BLaER1 (cell line): ENCODE data around the gene IGSF3.

Source experiments
- H3K27ac ChIP-seq: shearing (Covaris generic); formaldehyde crosslinking; 2 replicates; pipeline ENCODE4 v1.8.1; 2022
- H3K27me3 ChIP-seq: shearing (Covaris generic); formaldehyde crosslinking; 2 replicates; pipeline ENCODE4 v1.8.1; 2022
- H3K36me3 ChIP-seq: shearing (Covaris generic); formaldehyde crosslinking; 2 replicates; pipeline ENCODE4 v1.8.1; 2022
- H3K4me1 ChIP-seq: shearing (Covaris generic); formaldehyde crosslinking; 2 replicates; pipeline ENCODE4 v1.8.1; 2022
- H3K4me2 ChIP-seq: shearing (Covaris generic); formaldehyde crosslinking; 2 replicates; pipeline ENCODE4 v1.8.1; 2022
- H3K4me3 ChIP-seq: shearing (Covaris generic); formaldehyde crosslinking; 2 replicates; pipeline ENCODE4 v1.8.1; 2022
- H3K9ac ChIP-seq: shearing (Covaris generic); formaldehyde crosslinking; 2 replicates; pipeline ENCODE4 v1.8.1; 2022
- H3K9me3 ChIP-seq: shearing (Covaris generic); formaldehyde crosslinking; 2 replicates; pipeline ENCODE4 v1.8.1; 2022
- H4K20me1 ChIP-seq: shearing (Covaris generic); formaldehyde crosslinking; 2 replicates; pipeline ENCODE4 v1.8.1; 2022
- Cebpa-rat ChIP-seq: shearing (Covaris generic); IDR thresholded peaks from 2 replicates; pipeline ENCODE4 v1.8.1; 2022

The IGSF3 gene

GRCh38 chr1:116706841-116707240, 39.3 kb upstream of the IGSF3 start:
- H3K4me1 ChIP-seq: no peaks in the 10 kb centered on the region
- no peak overlapping the region for H3K4me3 ChIP-seq
- H4K20me1 ChIP-seq: no peaks in the 10 kb centered on the region
- H3K9ac ChIP-seq: no peak overlapping the region
- no peaks in the 10 kb centered on the region for H3K9me3 ChIP-seq
- no peaks in the 10 kb centered on the region for H3K27me3 ChIP-seq
- H3K27ac ChIP-seq: no peak overlapping the region
- TF ChIP-seq Cebpa-rat: no peak
- no peaks in the 10 kb centered on the region for H3K36me3 ChIP-seq
- no peak overlapping the region for H3K4me2 ChIP-seq

- Histone ChIP-seq H3K9ac (no peak overlapping the region), H3K4me3 (no peak overlapping the region), H3K36me3 (no peaks in the 10 kb centered on the region), H4K20me1 (no peaks in the 10 kb centered on the region), H3K9me3 (no peaks in the 10 kb centered on the region), H3K27me3 (no peaks in the 10 kb centered on the region), H3K27ac (no peak overlapping the region), H3K4me2 (no peak overlapping the region), H3K4me1 (no peaks in the 10 kb centered on the region)
- TF ChIP-seq Cebpa-rat: no peak
Measured at GRCh38 chr1:116706123-116706522, 38.6 kb upstream of the IGSF3 start.

GRCh38 chr1:116704278-116704677, 36.7 kb upstream of the IGSF3 start:
- Histone ChIP-seq H3K9me3 (no peaks in the 10 kb centered on the region), H3K9ac (no peak overlapping the region), H3K27ac (no peak overlapping the region), H3K4me2 (no peak overlapping the region), H3K4me3 (no peak overlapping the region), H3K27me3 (no peaks in the 10 kb centered on the region), H3K4me1 (no peaks in the 10 kb centered on the region), H3K36me3 (no peaks in the 10 kb centered on the region), H4K20me1 (no peaks in the 10 kb centered on the region)
- TF ChIP-seq Cebpa-rat: no peak

GRCh38 chr1:116699605-116700004, 32.1 kb upstream of the IGSF3 start:
- H3K27me3 ChIP-seq: no peaks in the 10 kb centered on the region
- no peak overlapping the region for H3K27ac ChIP-seq
- H4K20me1 ChIP-seq: no peaks in the 10 kb centered on the region
- H3K4me2 ChIP-seq: no peak overlapping the region
- TF ChIP-seq Cebpa-rat: no peak
- H3K9ac ChIP-seq: no peak overlapping the region
- no peaks in the 10 kb centered on the region for H3K9me3 ChIP-seq
- no peaks in the 10 kb centered on the region for H3K4me1 ChIP-seq
- H3K4me3 ChIP-seq: no peak overlapping the region
- H3K36me3 ChIP-seq: no peaks in the 10 kb centered on the region

- Histone ChIP-seq H3K9me3 (no peaks in the 10 kb centered on the region), H4K20me1 (no peaks in the 10 kb centered on the region), H3K27ac (no peak overlapping the region), H3K4me3 (no peak overlapping the region), H3K4me2 (no peak overlapping the region), H3K36me3 (no peaks in the 10 kb centered on the region), H3K9ac (no peak overlapping the region), H3K27me3 (no peaks in the 10 kb centered on the region), H3K4me1 (no peaks in the 10 kb centered on the region)
- TF ChIP-seq Cebpa-rat: no peak
Measured at GRCh38 chr1:116698244-116698595, 30.7 kb upstream of the IGSF3 start.

GRCh38 chr1:116697548-116698243, 30.2 kb upstream of the IGSF3 start:
- no peak overlapping the region for H3K4me2 ChIP-seq
- H3K9ac ChIP-seq: no peak overlapping the region
- H3K4me1 ChIP-seq: no peaks in the 10 kb centered on the region
- no peaks in the 10 kb centered on the region for H3K36me3 ChIP-seq
- H3K27me3 ChIP-seq: no peaks in the 10 kb centered on the region
- no peak overlapping the region for H3K27ac ChIP-seq
- H3K4me3 ChIP-seq: no peak overlapping the region
- H3K9me3 ChIP-seq: no peaks in the 10 kb centered on the region
- no peak for TF ChIP-seq Cebpa-rat
- no peaks in the 10 kb centered on the region for H4K20me1 ChIP-seq

- TF ChIP-seq Cebpa-rat: no peak
- Histone ChIP-seq H3K27ac (no peak overlapping the region), H4K20me1 (no peaks in the 10 kb centered on the region)
Measured at GRCh38 chr1:116694524-116694923, 27.0 kb upstream of the IGSF3 start.

GRCh38 chr1:116693759-116694480, 26.4 kb upstream of the IGSF3 start:
- Histone ChIP-seq H3K4me1 (no peaks in the 10 kb centered on the region), H3K27ac (no peak overlapping the region), H3K4me3 (no peak overlapping the region), H3K4me2 (no peak overlapping the region), H3K9me3 (no peaks in the 10 kb centered on the region), H3K9ac (no peak overlapping the region), H3K27me3 (no peaks in the 10 kb centered on the region), H3K36me3 (no peaks in the 10 kb centered on the region), H4K20me1 (no peaks in the 10 kb centered on the region)
- TF ChIP-seq Cebpa-rat: no peak

More at GRCh38 chr1:116694524-116694923, 27.0 kb upstream of the IGSF3 start:
- H3K4me3 ChIP-seq: no peak overlapping the region
- no peak overlapping the region for H3K4me2 ChIP-seq
- no peaks in the 10 kb centered on the region for H3K9me3 ChIP-seq
- H3K36me3 ChIP-seq: no peaks in the 10 kb centered on the region
- H3K4me1 ChIP-seq: no peaks in the 10 kb centered on the region
- no peak overlapping the region for H3K9ac ChIP-seq
- no peaks in the 10 kb centered on the region for H3K27me3 ChIP-seq

GRCh38 chr1:116692879-116693278, 25.3 kb upstream of the IGSF3 start:
- no peak overlapping the region for H3K4me2 ChIP-seq
- no peak overlapping the region for H3K9ac ChIP-seq
- no peaks in the 10 kb centered on the region for H3K9me3 ChIP-seq
- H3K4me3 ChIP-seq: no peak overlapping the region
- H3K27ac ChIP-seq: no peak overlapping the region
- H3K4me1 ChIP-seq: no peaks in the 10 kb centered on the region
- no peaks in the 10 kb centered on the region for H3K27me3 ChIP-seq
- no peaks in the 10 kb centered on the region for H4K20me1 ChIP-seq
- H3K36me3 ChIP-seq: no peaks in the 10 kb centered on the region
- TF ChIP-seq Cebpa-rat: no peak

GRCh38 chr1:116690849-116691406, 23.4 kb upstream of the IGSF3 start:
- Histone ChIP-seq H3K36me3 (no peaks in the 10 kb centered on the region), H3K27me3 (no peaks in the 10 kb centered on the region), H3K9ac (no peak overlapping the region)

More at GRCh38 chr1:116690849-116691406, 23.4 kb upstream of the IGSF3 start:
- Histone ChIP-seq H3K4me2 (no peak overlapping the region), H3K4me3 (no peak overlapping the region), H3K9me3 (no peaks in the 10 kb centered on the region), H4K20me1 (no peaks in the 10 kb centered on the region), H3K27ac (no peak overlapping the region), H3K4me1 (peaks cover 11% of the 10 kb centered on the region)
- TF ChIP-seq Cebpa-rat: no peak
